PC-3 (cell line): Measurements from ENCODE around the gene SH3RF3. TPM values are rescaled to one million over a fixed set of nuclear protein-coding genes. Genes with fewer than 3 reads are reported as not detected.

ENCODE experiments used
- ATAC-seq: fragments of 200-7000 bp; cut with Tn5 transposase; 2 replicates; pipeline ENCODE4 v1.9.1; 2020; ENCODE audit warnings: mild to moderate bottlenecking, moderate library complexity
- BruUV-seq: library from RNA; stranded (reverse); fragments of 400-500 nt; replicated peaks from 2 replicates; lab custom pipeline; 2021; lab: Mats Ljungman, UMichigan
- CTCF ChIA-PET: fragments of 300-600 bp; sonication (Branson Sonifier 250); formaldehyde crosslinking; loops from one replicate; lab custom pipeline; 2022; ENCODE audit warnings: antibody characterized with exemption; lab: Charles Lee
- POLR2A ChIA-PET: fragments of 300-600 bp; sonication (Branson Sonifier 250); formaldehyde crosslinking; loops from one replicate; lab custom pipeline; 2022; ENCODE audit warnings: antibody characterized with exemption; ENCODE audit not compliant: unreplicated experiment; lab: Charles Lee
- DNase-seq: peaks from one replicate; pipeline ENCODE4 v3.0.0-alpha.2; 2015
- H2AFZ ChIP-seq: fragments of 300-600 bp; sonication (generic); 2 replicates; pipeline ENCODE4 v1.6.0; 2016; ENCODE audit warnings: antibody characterized with exemption, low read length
- H3F3A ChIP-seq: fragments of 300-600 bp; sonication (generic); one replicate; pipeline ENCODE4 v1.6.0; 2017; ENCODE audit warnings: antibody characterized with exemption, low read length, control low read depth, mild to moderate bottlenecking; ENCODE audit not compliant: unreplicated experiment
- H3K27ac ChIP-seq: fragments of 300-600 bp; sonication (generic); 2 replicates; pipeline ENCODE4 v1.5.1; 2016; ENCODE audit warnings: mild to moderate bottlenecking, low read length
- H3K27me3 ChIP-seq: fragments of 300-600 bp; sonication (generic); 2 replicates; pipeline ENCODE4 v1.6.1; 2016; ENCODE audit warnings: low read length, mixed read lengths
- H3K36me3 ChIP-seq: fragments of 300-600 bp; sonication (generic); 2 replicates; pipeline ENCODE4 v1.6.1; 2016; ENCODE audit warnings: low read depth, mixed run types, low read length, mixed read lengths
- H3K4me1 ChIP-seq: fragments of 300-600 bp; sonication (generic); 2 replicates; pipeline ENCODE4 v1.5.1; 2016; ENCODE audit warnings: low read length; ENCODE audit not compliant: insufficient read depth
- H3K4me2 ChIP-seq: fragments of 300-600 bp; sonication (generic); 2 replicates; pipeline ENCODE4 v1.6.0; 2016; ENCODE audit warnings: low read length
- H3K4me3 ChIP-seq: fragments of 300-600 bp; sonication (generic); 2 replicates; pipeline ENCODE4 v1.5.1; 2016; ENCODE audit warnings: mild to moderate bottlenecking, low read length, mixed read lengths
- H3K79me2 ChIP-seq: fragments of 300-600 bp; sonication (generic); 2 replicates; pipeline ENCODE4 v1.6.1; 2017; ENCODE audit warnings: low read length, mixed read lengths
- H3K9ac ChIP-seq: fragments of 300-600 bp; sonication (generic); 2 replicates; pipeline ENCODE4 v1.6.0; 2016; ENCODE audit warnings: mild to moderate bottlenecking, low read length
- H3K9me2 ChIP-seq: fragments of 300-600 bp; sonication (generic); replicated peaks from 2 replicates; pipeline ENCODE4 v1.6.1; 2016; ENCODE audit warnings: mixed run types, low read length, mixed read lengths
- H3K9me3 ChIP-seq: fragments of 300-600 bp; sonication (generic); 2 replicates; pipeline ENCODE4 v1.6.1; 2016; ENCODE audit warnings: low read length, mixed read lengths
- H4K20me1 ChIP-seq: fragments of 300-600 bp; sonication (generic); 2 replicates; pipeline ENCODE4 v1.6.1; 2016; ENCODE audit warnings: low read length, mixed read lengths
- EZH2 ChIP-seq: fragments of 300-600 bp; sonication (generic); IDR thresholded peaks from one replicate; pipeline ENCODE4 v1.6.1; 2017; ENCODE audit warnings: antibody characterized with exemption, mild to moderate bottlenecking, low read length; ENCODE audit not compliant: unreplicated experiment
- EZH2phosphoT487 ChIP-seq: fragments of 300-600 bp; sonication (generic); IDR thresholded peaks from 2 replicates; pipeline ENCODE4 v1.6.1; 2018; ENCODE audit warnings: mild to moderate bottlenecking, antibody characterized with exemption, low read length, borderline replicate concordance
- intact Hi-C: fragments of 100-400 bp; cut with micrococcal nuclease; formaldehyde crosslinking; loops from 2 replicates; pipeline ENCODE4 v1.9.0; 2023
- total RNA-seq: library from RNA; depleted of rRNA; stranded (reverse); fragments of >200 nt; gene quantifications from 2 replicates; pipeline ENCODE4 v1.2.3, GENCODE V29; 2014
- TF ChIP-seq, protein P1 (sequence below): fragments of 300-600 bp; sonication (generic); conservative IDR thresholded peaks from 2 replicates; pipeline ENCODE4 v1.5.1; 2017; ENCODE audit warnings: antibody characterized with exemption, low read depth, mild to moderate bottlenecking, low read length

Gene SH3RF3
- total RNA-seq, 1 experiment from 2014 or later = 11.7 TPM

DNA sequence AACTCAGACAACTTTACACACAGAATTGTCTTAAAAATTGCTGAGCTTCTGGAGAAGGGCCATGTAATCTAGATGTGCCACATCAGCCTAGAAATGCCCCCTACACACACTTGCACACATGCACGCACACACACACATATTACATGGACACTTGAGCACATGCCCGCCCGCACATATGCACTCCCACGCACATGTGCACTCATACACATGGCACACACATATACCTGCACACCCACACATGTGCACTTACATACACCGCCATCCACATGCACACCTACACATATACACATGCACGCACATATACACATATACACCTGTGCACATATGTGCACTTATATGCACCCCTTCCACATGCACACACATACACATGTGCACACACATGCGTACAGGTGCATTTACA, 271.1 kb downstream of the SH3RF3 start:
- intact Hi-C loops = no loop called here
- ATAC-seq (no peak), DNase-seq (no peak)
- POLR2A ChIA-PET = no interaction called here
- H2AFZ ChIP-seq = no peak overlapping the region
- H3K27ac ChIP-seq = no peak overlapping the region
- H3K4me1 ChIP-seq = peaks cover 3% of the 10 kb centered on the region; the same call in 1 of the 2 replicates
- TF ChIP-seq EZH2phosphoT487 = no peak
- TF ChIP-seq, protein P1, sequence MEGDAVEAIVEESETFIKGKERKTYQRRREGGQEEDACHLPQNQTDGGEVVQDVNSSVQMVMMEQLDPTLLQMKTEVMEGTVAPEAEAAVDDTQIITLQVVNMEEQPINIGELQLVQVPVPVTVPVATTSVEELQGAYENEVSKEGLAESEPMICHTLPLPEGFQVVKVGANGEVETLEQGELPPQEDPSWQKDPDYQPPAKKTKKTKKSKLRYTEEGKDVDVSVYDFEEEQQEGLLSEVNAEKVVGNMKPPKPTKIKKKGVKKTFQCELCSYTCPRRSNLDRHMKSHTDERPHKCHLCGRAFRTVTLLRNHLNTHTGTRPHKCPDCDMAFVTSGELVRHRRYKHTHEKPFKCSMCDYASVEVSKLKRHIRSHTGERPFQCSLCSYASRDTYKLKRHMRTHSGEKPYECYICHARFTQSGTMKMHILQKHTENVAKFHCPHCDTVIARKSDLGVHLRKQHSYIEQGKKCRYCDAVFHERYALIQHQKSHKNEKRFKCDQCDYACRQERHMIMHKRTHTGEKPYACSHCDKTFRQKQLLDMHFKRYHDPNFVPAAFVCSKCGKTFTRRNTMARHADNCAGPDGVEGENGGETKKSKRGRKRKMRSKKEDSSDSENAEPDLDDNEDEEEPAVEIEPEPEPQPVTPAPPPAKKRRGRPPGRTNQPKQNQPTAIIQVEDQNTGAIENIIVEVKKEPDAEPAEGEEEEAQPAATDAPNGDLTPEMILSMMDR = no peak
- TF ChIP-seq EZH2 = no peak
- no peaks in the 10 kb centered on the region for H3K9me3 ChIP-seq
- no peak overlapping the region for H3K4me2 ChIP-seq
- no TSS peak for BruUV-seq
- no peaks in the 10 kb centered on the region for H3K27me3 ChIP-seq
- no peaks in the 10 kb centered on the region for H3K36me3 ChIP-seq
- H3K4me3 ChIP-seq = no peak overlapping the region
- H3K9ac ChIP-seq = no peak overlapping the region
- H4K20me1 ChIP-seq = no peaks in the 10 kb centered on the region
- H3F3A ChIP-seq = no peaks in the 10 kb centered on the region
- CTCF ChIA-PET = no interaction called here
- H3K79me2 ChIP-seq = no peaks in the 10 kb centered on the region
- H3K9me2 ChIP-seq = no peaks in the 10 kb centered on the region

DNA sequence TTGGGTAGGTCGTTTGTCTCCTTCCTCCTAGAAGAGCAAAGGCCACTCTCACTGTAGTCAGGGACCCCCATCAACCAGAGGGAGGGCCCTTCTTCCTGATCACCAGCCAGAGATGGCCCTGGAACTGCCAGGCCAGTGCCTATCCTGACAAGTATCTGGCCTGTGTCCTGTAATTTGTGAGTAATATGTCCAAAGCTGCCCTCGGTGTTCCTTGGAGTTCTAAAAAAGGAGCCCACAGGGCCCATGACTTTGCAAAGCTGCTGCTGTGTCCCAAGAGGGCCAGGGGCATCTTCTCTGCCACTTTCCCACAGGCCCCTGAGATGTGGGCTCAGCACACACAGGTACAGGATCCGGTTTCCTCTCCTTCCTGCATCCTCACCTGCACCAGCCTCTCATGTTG, 272.4 kb downstream of the SH3RF3 start:
- Histone ChIP-seq H3K4me3 (no peak overlapping the region), H3K9me3 (no peaks in the 10 kb centered on the region), H3F3A (no peaks in the 10 kb centered on the region), H3K4me2 (no peak overlapping the region), H4K20me1 (no peaks in the 10 kb centered on the region), H3K27ac (no peak overlapping the region), H3K9ac (no peak overlapping the region), H3K4me1 (peaks cover 3% of the 10 kb centered on the region; the same call in 1 of the 2 replicates), H3K79me2 (no peaks in the 10 kb centered on the region), H3K9me2 (no peaks in the 10 kb centered on the region), H2AFZ (no peak overlapping the region), H3K27me3 (no peaks in the 10 kb centered on the region), H3K36me3 (no peaks in the 10 kb centered on the region)
- POLR2A ChIA-PET = no interaction called here
- intact Hi-C loops = no loop called here
- DNase-seq (no peak), ATAC-seq (no peak)
- no peak for TF ChIP-seq EZH2phosphoT487
- TF ChIP-seq EZH2 = no peak
- TF ChIP-seq, protein P1 = no peak
- BruUV-seq = no TSS peak
- CTCF ChIA-PET = no interaction called here

DNA sequence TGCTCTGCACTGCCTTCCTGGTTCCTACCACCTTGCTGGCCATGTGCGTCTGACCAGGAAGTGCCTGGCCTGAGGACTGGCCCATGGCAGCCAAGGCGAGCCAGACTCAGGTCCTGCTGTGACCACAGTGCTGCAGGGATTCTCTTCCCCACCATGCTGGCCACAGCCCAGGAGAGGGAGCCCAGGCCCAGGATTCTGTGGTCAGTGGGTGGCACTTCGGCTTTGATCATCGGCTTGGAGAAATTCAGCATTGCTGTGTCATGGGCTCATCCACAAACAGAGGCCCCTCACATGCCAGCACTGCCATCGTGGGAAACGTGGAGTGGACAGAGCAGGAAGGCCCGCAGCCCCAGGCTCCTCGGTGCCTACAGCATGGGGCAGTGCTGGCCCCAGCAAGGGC, 273.2 kb downstream of the SH3RF3 start:
- CTCF ChIA-PET = no interaction called here
- H3K79me2 ChIP-seq = no peaks in the 10 kb centered on the region
- H4K20me1 ChIP-seq = no peaks in the 10 kb centered on the region
- DNase-seq (no peak), ATAC-seq (no peak)
- no peaks in the 10 kb centered on the region for H3K4me1 ChIP-seq
- no peaks in the 10 kb centered on the region for H3K9me3 ChIP-seq
- H3K27ac ChIP-seq = no peak overlapping the region
- intact Hi-C loops = no loop called here
- no peaks in the 10 kb centered on the region for H3K36me3 ChIP-seq
- H2AFZ ChIP-seq = no peak overlapping the region
- no peaks in the 10 kb centered on the region for H3F3A ChIP-seq
- no peaks in the 10 kb centered on the region for H3K27me3 ChIP-seq
- H3K4me2 ChIP-seq = no peak overlapping the region
- H3K4me3 ChIP-seq = no peak overlapping the region
- H3K9me2 ChIP-seq = no peaks in the 10 kb centered on the region
- TF ChIP-seq, protein P1 = no peak
- TF ChIP-seq EZH2 = no peak
- no peak for TF ChIP-seq EZH2phosphoT487
- BruUV-seq = no TSS peak
- POLR2A ChIA-PET = no interaction called here
- no peak overlapping the region for H3K9ac ChIP-seq
